Measurements from ENCODE around the gene IL11. TPM values are rescaled to one million over a fixed set of nuclear protein-coding genes. Genes with fewer than 3 reads are reported as not detected.

Gene IL11
- total and polyA plus RNA-seq, 2 of the 13 experiments (the other 11 are each of a cell fraction or from before 2014, with no cell fraction given): 2.5 to 2.9 TPM

- TF ChIP-seq PCBP2 (optimal IDR thresholded peaks at IDR 0.05; ENCODE audit: low read depth, low read length, poor library complexity, severe bottlenecking): no peak
- no peak for TF ChIP-seq NFE2L2 (IDR thresholded peaks at IDR 0.05; ENCODE audit: low read length)
- TF ChIP-seq TRIM22 (IDR thresholded peaks at IDR 0.05): no peak
These were observed 54.2 kb downstream of the IL11 start (continued) for GRCh38 chr19:55315956-55316525.

- H3K4me3 ChIP-seq (replicated peaks in 1 of 3; ENCODE audit: insufficient read depth in 1 of 3, low read depth in 2 of 3, low read length in 3 of 3): no peak overlapping the region
- no peak for ATAC-seq
- H3K4me1 ChIP-seq (ENCODE audit: insufficient read depth, low read length): peaks cover 13% of the 10 kb centered on the region
- POLR2A ChIA-PET: no interaction called here
- intact Hi-C loops (cut with micrococcal nuclease; ENCODE audit: unreplicated experiment): no loop called here
- no peak overlapping the region for H3K4me2 ChIP-seq (ENCODE audit: low read depth, low read length)
- DNase-seq (ENCODE audit: low spot score): no peak
- H4K20me1 ChIP-seq (ENCODE audit: insufficient read depth, low read length): no peaks in the 10 kb centered on the region
- H3K79me2 ChIP-seq (ENCODE audit: insufficient read depth, low read length): no peaks in the 10 kb centered on the region
- H3K27ac ChIP-seq (ENCODE audit: extremely low read length, insufficient read depth, low read length): no peak overlapping the region
- no peak overlapping the region for H2AFZ ChIP-seq (ENCODE audit: low read length)
- H3K9me3 ChIP-seq (ENCODE audit: low read length): no peaks in the 10 kb centered on the region
- no TSS peak for BruUV-seq (replicated peaks)
- CTCF ChIA-PET (ENCODE audit: low intra/inter-chr PET ratio, low total read pairs): no interaction called here
- H3K36me3 ChIP-seq (replicated peaks in 1 of 2; ENCODE audit: control insufficient read depth in 1 of 2, insufficient read depth in 2 of 2, low read length in 2 of 2): no peaks in the 10 kb centered on the region
- FAIRE-seq: no peak
- no peak overlapping the region for H3K9ac ChIP-seq (ENCODE audit: insufficient read depth, low read depth, low read length)
- peaks cover 0 to 5% of the 10 kb centered on the region in 2 experiments; a peak in 1 of 5 replicates for H3K27me3 ChIP-seq (ENCODE audit: control insufficient read depth in 1 of 2, insufficient read depth in 2 of 2, low read length in 2 of 2)
- in situ Hi-C loops (cut with HindIII; ENCODE audit: extremely low pct_ligation_motif_present, low pct_unique_long_range_greater_than_20kb): no loop called here
- 76% methylated on average over 8 of the region's 8 CpGs for WGBS (ENCODE audit: low lambda C conversion rate)
- TF ChIP-seq BATF2 (CRISPR knock-in tag; IDR thresholded peaks at IDR 0.05): no peak
- TF ChIP-seq EED (CRISPR knock-in tag; IDR thresholded peaks at IDR 0.05): no peak
- no peak for TF ChIP-seq ZFP36L2 (CRISPR knock-in tag; IDR thresholded peaks at IDR 0.05)
- TF ChIP-seq PTBP1 (IDR thresholded peaks at IDR 0.05; ENCODE audit: low read depth, low read length, poor library complexity, severe bottlenecking): no peak
- no peak for TF ChIP-seq POGZ (CRISPR knock-in tag; IDR thresholded peaks at IDR 0.05)
- no peak for TF ChIP-seq ZNF569 (CRISPR knock-in tag; IDR thresholded peaks at IDR 0.05; ENCODE audit: borderline replicate concordance)
- no peak for TF ChIP-seq ARHGAP35 (CRISPR knock-in tag; IDR thresholded peaks at IDR 0.05; ENCODE audit: borderline replicate concordance)
- no peak for TF ChIP-seq NCOA5 (CRISPR knock-in tag; IDR thresholded peaks at IDR 0.05)
- TF ChIP-seq IKZF4 (CRISPR knock-in tag; IDR thresholded peaks at IDR 0.05; ENCODE audit: borderline replicate concordance, low read depth, not compliant biosample characterization): no peak
- no peak for TF ChIP-seq NFAT5 (CRISPR knock-in tag; IDR thresholded peaks at IDR 0.05)
- TF ChIP-seq DRAP1 (CRISPR knock-in tag; IDR thresholded peaks at IDR 0.05): no peak
- no peak for TF ChIP-seq ZNF34 (CRISPR knock-in tag; IDR thresholded peaks at IDR 0.05; ENCODE audit: borderline replicate concordance)
- TF ChIP-seq ZNF20 (CRISPR knock-in tag; IDR thresholded peaks at IDR 0.05): no peak
These were observed 55.9 kb downstream of the IL11 start for GRCh38 chr19:55314396-55314795.
